Putamen (tissue), 1 donor: ENCODE measurements around the gene MAN2A2.

ENCODE experiments used
- DNase-seq: peaks from one replicate; pipeline ENCODE4 v3.0.0-alpha.2; 2016; ENCODE audit warnings: low spot score

The MAN2A2 gene

GRCh38 chr15:90946941-90947576 is 44.0 kb downstream of the MAN2A2 start:
- DNase-seq = no peak

GRCh38 chr15:90947577-90948357 is 44.7 kb downstream of the MAN2A2 start:
- no peak for DNase-seq

- no peak for DNase-seq
These were observed 45.4 kb downstream of the MAN2A2 start for GRCh38 chr15:90948506-90948905.

GRCh38 chr15:90949979-90950675 is 47.0 kb downstream of the MAN2A2 start:
- DNase-seq = no peak

- DNase-seq = no peak
These were observed 47.6 kb downstream of the MAN2A2 start for GRCh38 chr15:90950676-90951075.

GRCh38 chr15:90952901-90953677 is 50.0 kb downstream of the MAN2A2 start:
- DNase-seq = no peak

GRCh38 chr15:90953947-90954711 is 51.0 kb downstream of the MAN2A2 start:
- no peak for DNase-seq

GRCh38 chr15:90954712-90955623 is 51.9 kb downstream of the MAN2A2 start, which contains the start of gene RCCD1:
Gene RCCD1, plus strand, starts transcription at chr15:90954884. Its CDS starts 1,851 bp downstream, at chr15:90956735.
- peak; percentile 94 for DNase-seq

- no peak for DNase-seq
These were observed 52.6 kb downstream of the MAN2A2 start for GRCh38 chr15:90955624-90956273.

GRCh38 chr15:90956274-90957030 is 53.4 kb downstream of the MAN2A2 start:
- peak; percentile 53 for DNase-seq

GRCh38 chr15:90957031-90957790 is 54.1 kb downstream of the MAN2A2 start:
- no peak for DNase-seq

- no peak for DNase-seq
These were observed 54.7 kb downstream of the MAN2A2 start for GRCh38 chr15:90957791-90958190.

- DNase-seq = no peak
These were observed 56.0 kb downstream of the MAN2A2 start for GRCh38 chr15:90959028-90959595.

- DNase-seq = peak; percentile 56
These were observed 56.8 kb downstream of the MAN2A2 start for GRCh38 chr15:90959894-90960293.

- no peak for DNase-seq
These were observed 57.4 kb downstream of the MAN2A2 start for GRCh38 chr15:90960298-90961091.

GRCh38 chr15:90962021-90962420 is 58.9 kb downstream of the MAN2A2 start:
- no peak for DNase-seq

GRCh38 chr15:90966262-90966661 is 63.2 kb downstream of the MAN2A2 start:
- DNase-seq = no peak
